Measurements from ENCODE around the gene FAM20B.

DNA sequence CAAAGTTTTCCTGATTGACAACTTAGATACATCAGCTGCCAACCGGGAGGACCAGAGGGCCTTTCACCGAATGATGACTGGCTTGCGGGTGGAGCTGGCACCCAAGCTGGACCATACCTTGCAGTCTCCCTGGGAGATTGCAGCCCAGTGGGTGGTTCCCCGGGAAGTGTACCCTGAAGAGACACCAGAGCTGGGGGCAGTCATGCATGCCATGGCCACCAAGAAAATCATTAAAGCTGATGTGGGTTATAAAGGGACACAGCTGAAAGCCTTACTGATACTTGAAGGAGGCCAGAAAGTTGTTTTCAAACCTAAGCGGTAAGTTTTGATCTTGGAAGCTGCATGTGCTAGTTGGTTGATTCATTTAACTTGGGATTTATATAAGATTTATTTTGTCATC lies 18.2 kb downstream of the FAM20B start:
- TF ChIP-seq, protein P1, sequence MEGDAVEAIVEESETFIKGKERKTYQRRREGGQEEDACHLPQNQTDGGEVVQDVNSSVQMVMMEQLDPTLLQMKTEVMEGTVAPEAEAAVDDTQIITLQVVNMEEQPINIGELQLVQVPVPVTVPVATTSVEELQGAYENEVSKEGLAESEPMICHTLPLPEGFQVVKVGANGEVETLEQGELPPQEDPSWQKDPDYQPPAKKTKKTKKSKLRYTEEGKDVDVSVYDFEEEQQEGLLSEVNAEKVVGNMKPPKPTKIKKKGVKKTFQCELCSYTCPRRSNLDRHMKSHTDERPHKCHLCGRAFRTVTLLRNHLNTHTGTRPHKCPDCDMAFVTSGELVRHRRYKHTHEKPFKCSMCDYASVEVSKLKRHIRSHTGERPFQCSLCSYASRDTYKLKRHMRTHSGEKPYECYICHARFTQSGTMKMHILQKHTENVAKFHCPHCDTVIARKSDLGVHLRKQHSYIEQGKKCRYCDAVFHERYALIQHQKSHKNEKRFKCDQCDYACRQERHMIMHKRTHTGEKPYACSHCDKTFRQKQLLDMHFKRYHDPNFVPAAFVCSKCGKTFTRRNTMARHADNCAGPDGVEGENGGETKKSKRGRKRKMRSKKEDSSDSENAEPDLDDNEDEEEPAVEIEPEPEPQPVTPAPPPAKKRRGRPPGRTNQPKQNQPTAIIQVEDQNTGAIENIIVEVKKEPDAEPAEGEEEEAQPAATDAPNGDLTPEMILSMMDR (conservative IDR thresholded peaks at IDR 0.05 in 1 of 2, IDR thresholded peaks at IDR 0.05 in 1 of 2; ENCODE audit: extremely low read depth in 1 of 2, insufficient read depth in 1 of 2, low read depth in 1 of 2, low read length in 2 of 2), result no peak
- no peak for TF ChIP-seq EZH2 (IDR thresholded peaks at IDR 0.05; ENCODE audit: borderline replicate concordance, low read length)
